Stimulated activated CD4-positive, alpha-beta T cell treated with anti-CD3 and anti-CD28 coated beads, Interleukin-15, amount 100 ng/mL, for 1 hour (primary cell): ENCODE results near the gene UTP11.
A peak's percentile ranks its signal among the peaks of the same experiment; 100 is the strongest.
"Not testable (repeated sequence)": the region's sequence is repeated elsewhere in the genome, so short reads cannot be mapped to it uniquely, and the experiment has no call there.

Source experiments
- DNase-seq, 2 donors: peaks; one replicate each; pipeline ENCODE4 v3.0.0-alpha.2; 2020; ENCODE audit warnings: low read depth in 1 of 2, low spot score in 1 of 2

UTP11 gene

DNA sequence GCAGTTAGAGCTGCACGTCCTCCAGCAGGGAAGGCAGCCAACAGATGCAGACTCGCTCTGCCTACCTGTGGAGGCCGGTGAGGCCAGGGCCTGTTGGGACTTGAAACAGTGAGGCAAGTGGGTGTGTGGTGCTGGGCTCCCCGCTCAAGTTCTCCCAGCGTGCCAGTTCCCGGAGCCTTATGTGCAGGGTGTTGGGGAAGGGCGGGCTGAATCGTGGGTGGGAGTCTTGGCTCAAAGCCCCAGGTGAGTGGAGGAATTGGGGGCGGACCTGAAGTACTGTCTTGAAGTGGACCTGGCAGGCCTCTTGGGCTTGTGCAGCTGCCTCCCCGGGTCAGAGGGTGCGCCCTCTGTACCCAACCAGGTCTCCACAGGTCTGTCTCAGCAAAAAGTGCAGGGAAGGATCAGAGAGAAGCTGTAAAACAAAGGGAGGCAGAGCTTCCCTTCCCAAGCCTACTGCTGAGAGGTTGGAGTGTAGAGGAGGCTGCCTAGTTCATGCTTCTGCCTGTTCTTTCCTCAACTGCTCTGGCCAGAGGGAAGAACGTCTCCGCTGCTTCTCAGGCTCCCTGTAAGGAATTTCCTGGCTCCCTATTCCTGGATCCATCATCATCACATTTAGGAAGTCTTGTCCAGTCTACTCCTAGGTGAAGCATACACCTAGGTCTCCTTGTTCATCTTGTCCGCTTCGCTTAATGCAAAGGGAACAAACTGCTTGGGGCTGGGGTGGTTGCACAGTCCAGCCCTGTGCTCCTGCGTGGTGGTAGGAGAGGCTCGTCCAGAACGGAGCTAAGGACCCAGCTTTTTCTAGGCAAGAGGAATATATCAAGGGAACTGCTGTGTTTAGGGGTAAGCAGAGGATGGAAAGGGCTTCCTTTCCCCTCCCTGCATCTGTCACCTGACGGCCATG is 14.9 kb downstream of the UTP11 start:
- DNase-seq, result no peak

DNA sequence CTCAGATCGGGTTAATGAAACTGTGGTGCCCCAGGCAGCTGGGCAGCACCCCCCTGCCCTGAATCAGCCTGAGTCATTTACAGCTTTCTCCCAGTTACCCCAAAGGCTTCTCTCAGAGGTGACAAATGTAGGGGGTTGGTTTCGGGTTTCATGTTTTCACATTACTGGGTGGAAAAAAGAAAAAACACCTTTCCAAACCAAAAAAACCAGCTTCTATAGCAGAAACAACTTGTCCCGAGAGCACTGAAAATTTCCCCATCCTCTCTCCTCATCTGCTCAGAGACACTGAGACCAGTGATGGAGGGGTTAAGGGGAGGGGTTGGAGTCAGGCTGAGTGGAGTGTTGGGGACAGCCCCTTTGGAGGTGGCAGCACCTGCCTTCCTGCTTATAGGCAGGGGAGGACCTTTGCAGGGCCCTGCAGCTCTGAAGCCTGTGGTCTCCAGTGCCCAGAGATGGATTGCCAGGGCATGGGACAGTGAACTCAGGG is 15.6 kb downstream of the UTP11 start:
- DNase-seq, result peak in 1 of 2 donors; percentile 54

DNA sequence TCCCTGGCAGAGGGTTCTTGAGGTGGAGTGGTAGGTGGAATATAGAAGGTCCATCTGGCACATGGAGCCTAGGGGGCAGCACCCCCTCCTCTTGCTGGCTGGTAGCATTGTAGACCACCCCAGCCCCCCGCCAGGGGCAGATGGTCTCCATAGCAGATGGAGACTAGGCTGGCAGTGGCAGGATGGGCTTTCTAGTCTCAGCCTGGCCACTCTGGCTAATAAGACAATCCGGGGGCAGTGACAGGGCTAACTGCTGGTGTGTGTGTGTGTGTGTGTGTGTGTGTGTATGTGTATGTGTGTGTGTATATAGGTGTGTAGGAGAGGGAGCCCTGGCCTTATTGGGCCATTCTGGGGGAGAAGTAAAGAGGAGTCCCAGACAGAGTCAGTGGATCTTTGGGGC is 16.1 kb downstream of the UTP11 start:
- no peak for DNase-seq

DNA sequence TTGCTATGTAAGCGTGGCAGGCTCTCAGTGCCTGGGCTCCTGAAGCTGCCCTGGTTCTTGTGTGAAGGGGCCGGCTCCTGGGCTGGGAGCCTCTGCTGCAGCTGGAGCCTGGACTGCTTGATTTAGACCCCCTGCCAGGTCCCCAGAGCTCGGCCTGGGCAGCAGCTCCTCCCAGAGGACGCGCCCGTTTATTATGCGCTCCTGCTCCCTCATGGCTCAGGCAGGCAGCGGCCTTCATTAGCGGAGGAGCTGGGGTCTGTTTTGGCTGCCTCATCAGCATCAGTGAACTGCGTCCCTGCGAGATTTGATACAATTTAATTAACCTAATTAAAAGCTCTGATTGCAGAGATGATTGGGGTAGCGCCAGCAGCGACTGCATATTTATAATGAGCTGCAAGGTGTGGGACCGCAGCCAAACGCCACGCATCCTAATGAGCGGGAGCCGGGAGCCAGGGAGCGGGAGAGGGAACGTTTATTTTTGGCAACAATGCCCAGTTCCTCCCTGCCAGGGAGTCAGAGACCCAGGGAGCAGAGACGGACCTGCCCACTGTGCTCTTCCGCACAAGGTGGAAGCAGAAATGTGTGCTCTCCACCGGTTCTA is 16.6 kb downstream of the UTP11 start:
- no peak for DNase-seq

DNA sequence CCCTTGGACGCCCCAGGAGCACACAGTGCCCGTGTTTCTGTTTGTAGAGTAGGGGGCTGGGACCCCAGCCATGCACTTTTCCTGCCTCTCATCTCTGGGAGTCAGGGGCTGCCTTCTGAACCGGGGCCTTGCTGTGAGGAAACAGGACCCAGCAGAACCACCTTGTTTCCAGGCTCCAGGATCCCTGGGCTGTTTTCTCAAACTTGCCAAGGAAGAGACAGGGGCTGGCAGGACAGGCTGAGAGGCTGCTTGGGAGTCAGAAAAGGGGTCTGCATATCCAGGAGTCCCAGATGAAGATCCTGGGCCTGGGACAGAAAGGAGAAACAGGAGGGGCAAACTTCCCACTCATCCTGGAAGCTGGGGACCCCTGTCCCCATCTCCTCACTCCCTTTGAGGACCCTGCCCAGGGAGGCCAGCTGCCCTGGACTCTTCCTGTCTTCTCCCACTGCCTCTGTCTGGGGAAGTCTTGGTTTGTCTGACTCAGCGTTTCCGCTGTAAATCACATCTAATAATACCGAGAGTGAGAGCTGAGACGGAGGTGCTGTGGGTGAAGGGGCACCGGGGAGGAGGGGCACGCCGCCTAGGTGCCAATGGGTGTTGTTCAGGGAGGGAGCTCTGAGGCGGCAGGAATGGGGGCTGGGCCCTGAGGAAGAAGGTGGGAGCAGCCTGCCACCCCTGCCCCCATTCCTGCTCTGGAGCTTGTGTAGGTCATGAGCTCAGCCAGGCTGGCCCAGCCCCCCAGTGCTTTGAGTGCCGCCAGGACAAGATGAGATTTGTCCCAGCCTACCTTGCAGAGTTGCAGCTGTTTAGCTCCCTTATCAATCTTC is 17.4 kb downstream of the UTP11 start:
- DNase-seq, result peak in 1 of 2 donors; percentile 61

DNA sequence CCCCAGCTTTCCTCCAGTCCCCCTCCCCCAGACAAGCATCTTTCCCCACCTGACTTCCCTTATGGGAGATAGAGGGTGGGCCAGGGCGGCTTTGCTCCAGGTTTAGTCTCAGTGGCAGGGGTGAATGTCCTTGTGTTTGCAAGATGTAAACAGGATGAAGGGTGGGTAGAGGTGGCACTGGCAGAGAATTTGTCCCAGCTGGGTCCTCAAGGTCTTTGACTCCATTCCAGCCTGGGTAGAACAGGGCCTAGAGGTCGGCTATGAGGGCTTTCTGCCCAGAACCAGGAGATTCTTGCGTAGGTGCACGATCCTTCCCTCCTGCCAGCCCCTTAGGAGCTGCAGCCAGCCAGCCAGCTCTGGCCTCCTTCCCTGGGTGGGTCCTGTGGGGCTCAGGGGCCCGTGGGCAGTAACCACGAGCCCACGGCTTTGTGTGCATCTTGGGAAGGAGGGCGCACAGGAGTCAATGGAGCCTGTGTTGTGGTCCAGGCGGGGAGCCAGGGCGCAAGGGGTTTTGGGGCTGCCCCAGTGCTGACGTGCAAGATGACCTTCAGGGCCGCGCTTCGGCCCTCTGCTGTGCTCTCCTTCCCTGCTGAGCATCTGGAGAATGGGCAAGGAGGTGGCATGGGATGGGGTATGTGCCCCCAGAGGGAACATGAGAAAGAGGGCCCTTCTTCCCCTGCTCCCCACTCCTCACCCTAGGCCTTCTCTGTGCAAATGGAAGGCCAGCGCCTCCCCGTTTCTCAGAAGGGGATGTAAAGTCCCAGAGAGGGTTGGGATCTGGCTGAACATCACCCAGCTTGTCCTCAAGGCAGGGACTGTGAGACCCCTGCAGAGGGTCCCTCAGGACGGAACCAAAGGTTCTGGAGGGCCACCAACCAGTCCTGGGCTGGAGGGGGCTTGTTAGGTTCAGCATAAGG is 18.3 kb downstream of the UTP11 start:
- DNase-seq, result no peak

DNA sequence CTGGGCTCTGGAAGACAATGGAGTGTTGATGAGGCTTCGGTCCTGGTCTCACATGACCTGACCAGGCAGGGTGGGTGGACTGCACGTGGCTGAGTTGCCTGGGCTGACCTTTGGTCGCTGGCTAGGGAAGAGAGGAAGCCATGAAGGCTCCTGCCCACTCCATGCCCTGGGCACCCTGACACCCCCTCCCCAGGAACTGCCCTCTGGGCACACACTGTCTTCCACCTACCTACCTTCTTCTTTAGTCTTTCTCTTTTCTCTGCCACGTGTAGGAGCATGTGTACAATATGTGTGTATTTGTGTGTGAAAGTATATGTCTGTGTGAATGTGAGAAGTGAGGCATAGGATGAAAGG is 19.0 kb downstream of the UTP11 start:
- no peak for DNase-seq

DNA sequence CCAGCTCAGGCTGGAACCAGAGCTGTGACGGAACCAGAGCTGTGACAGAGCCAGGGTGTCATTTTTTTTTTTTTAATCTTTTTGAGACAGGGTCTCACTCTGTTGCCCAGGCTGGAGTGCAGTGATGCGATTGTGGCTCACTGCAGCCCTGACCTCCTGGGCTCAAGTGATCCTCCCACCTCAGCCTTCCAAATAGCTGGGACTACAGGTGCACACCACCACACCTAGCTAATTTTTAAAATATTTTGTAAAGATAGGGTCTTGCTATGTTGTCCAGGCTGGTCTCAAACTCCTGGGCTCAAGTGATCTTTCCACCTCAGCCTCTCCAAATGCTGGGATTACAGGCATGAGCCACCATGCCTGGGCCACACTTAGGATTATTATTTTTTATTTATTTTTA is 20.5 kb downstream of the UTP11 start:
- not testable (repeated sequence) for DNase-seq

DNA sequence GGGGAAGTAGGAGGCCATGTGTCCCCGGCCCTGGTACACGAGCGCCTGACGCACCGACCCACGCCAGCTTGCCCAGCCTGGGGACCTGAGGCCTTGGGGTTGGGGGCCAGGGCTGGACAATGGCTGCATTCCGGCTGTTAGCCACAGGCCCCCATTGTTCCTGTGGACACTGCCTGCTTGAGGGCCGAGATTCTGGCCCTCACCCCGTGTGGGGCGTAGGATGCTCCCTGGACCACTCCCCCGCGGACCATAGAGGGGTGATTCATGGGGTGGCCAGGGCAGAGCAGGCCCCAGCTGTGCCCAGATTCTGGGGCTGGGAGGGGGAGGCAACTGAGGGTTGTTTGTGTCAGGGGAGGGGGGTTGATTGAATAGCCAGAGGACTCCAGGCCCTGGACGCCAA is 22.3 kb downstream of the UTP11 start:
- no peak for DNase-seq

DNA sequence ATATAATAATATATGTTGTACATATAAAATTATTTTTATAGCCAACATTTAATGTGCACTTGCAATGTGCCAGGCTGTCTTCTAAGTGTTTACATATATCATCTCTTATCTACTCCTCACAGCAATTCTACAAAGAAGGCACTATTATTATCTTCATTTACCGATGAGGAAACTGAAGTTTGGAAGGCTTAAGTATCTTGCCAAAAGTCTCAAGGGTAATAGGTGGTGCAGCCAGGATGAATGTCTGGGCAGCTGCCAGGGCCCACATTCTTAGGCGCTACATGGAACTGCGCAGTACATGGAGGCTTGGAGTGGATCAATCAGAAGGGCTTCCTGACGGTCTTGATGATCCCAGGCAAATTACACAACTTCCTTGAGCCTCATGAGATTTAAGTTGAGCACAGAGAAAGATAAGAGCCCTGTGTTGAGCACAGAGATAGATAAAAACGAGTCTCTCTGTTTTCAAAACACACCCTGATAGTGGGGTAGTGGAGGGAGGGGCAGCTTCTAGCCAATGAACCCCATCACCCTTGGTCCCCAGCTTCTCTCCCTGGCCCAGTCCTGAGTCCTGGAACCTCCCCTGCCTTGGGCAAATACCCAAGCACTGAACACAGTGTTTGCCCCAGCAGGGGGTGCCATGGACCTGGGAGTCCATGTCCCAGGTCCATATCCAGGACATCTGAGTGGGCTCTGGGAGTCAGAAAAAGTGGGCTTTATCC is 24.8 kb downstream of the UTP11 start:
- DNase-seq, result no peak

DNA sequence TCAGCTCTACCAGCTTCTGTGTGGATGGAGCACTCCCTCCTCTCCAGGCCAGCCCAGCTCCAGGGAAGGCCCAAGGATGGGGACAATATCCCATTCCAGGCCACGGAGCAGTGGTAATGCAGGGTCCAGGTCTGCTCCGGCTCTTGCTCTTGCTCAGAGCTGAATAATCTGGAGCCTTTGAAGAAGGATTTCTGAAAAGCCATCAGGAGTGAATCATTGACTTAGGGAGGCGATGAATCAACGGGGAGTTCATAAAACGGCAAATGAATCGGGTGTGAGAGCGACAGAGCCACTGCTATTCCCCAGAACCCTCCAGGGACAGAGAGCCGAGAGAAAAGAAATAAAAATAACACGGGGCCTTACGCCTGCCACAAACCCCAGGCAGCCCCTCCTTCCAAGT is 26.3 kb downstream of the UTP11 start:
- no peak for DNase-seq

DNA sequence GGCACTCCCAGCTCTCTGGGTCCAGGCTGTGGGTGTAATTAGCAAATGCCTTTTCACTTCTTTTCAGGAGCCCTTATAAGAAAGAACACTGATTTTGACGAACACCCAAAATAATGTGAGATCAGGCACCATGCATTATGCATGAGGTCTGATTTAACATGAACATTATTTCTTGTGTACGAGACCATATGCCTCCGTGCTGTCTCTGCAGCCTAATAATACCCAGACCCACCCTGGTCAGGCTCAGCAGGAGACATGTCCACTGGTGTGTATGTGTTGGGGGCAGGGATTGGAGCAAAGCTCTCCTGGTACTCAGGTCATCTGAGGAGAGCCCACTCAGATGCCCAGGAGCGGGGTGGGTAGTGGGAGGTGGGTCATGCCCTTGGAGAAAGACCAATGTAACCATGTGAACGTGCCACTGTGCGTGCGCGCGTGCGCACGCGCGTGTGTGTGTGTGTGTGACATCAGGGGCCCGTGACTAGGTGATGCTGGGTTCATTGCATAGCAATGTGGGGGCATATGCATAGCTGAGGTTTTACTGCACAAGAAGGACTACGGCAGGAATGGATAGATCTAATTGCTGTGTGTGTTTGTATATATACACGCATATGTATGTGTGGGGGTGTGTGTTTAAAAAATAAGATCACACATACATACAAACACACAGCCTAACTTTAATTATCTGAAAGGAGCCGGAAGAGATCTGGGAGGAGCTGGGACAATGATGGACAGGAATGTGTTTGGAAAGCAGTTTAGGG is 27.0 kb downstream of the UTP11 start:
- no peak for DNase-seq

DNA sequence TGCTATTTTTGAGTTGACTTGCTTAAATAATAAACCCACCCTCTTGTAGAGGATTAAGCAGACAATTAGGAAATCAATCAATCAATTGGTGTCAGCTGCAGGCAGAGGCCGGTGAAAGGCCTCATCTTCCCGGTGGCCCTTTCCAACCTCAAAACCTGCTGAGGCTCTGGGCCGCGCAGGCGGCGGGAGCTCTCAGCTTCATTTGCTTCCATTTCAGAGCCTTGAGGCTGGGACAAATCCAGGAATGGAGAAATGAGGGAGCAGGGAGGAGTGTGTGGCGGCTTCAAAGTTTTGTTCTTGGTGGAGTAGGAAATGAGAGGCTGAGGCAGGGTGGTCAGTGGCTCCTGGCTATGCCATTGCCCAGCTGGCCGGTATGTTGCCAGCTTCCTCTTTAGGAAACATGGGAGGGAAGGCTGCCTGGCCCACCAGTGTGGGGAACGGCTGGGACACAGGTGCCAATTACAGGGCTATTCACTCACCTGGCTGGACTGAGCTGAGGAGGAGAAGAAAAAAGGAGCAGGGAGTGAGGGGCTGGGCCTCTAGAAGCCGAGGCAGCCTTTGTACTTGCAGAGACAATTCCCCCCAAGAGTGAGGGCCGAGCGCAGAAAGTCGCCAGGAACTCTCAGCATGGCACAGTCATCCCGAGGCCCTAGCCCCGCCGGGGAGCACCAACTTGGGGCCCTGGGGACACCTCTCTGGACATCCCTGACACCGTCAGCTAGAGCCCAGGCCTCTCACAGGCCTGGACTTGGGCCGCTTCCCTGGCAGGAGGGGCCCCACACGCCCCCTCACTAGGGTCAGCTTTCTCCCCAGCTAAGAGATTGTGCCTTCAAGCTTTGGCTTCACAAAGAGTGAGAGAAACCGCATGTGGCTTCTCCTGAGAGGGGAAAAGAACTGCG is 29.7 kb downstream of the UTP11 start:
- DNase-seq, result no peak

DNA sequence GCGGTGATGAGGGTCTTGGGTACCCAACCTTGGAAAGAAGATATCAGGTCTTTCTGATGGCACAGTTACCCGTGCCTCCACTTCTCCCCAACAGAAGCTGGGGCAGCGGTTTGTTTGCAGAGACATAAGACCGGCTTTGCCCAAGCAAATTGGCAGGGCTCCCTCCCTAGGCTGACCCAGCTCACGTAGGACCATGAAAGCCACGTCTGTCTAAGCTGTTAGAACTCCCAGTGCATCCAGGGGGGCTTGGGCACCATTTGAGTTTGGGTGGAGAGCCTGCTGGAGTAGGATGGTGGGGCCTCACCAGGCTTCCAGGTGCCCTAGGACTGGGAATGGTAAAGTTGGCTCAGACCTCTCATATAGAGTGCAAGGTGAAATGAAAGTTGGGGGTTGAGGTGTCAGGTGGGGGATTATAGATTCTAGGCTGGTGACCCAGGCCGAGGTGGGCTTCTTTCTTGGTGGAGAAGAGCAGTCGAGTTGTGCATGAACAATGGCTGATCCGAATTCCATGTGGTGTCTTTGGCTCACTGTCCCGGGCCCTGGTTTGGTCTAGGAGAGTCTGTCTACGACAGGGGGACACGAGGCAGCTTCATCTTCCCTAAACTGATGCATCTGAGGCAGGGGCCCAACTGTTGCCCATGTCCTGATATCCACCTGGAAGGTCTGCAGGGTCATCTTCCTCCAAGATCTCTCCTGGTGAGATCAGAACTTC is 30.7 kb downstream of the UTP11 start:
- DNase-seq, result no peak

DNA sequence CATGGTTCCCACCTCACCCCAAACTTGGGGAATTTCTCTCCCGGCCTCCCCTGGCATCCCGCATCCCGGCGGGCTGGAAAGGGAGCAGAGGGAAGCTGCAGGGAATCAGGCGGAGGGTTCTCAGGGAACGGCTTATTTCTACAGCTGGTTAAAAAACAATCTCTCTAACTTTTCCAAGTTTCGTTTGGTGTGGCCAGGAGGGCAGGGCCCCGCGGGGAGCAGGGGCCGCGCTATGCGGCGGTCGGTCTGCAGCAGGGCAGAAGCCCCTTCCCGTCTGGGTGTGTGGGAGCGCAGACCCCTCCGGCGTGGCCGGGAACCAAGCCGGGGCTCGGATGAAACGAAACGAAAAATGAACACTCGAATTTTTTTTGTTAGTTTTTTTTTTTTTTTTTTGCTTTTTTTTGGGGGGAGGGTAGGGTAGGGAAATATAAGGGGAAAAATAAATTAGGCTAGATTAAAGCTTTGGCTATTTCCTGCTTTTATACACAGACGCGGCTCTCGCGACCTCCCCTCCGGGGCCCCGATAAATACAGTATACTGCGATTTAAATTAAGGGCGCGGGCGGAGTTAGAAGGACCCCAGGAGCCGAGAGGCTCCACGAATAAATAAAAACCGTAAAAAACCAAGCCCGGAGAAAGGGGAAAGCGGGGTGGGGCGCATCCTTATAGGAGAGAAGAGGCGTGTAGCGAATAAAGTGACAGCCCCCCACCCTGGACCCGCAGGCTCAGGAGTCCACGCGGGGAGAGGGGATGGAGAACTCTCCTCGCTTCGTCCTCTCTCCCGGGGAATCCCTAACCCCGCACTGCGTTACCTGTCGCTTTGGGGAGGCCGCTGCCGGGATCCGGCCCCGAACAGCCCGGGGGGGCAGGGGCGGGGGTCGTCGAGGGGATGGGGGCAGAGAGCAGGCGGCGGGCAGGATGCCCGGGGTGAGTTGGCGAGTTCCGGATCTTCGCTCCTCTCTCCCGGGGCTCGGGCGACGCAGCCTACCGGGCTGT is 32.0 kb downstream of the UTP11 start:
- no peak for DNase-seq
